K562 (cell line): ENCODE data around the gene FCSK. TPM values are rescaled to one million over a fixed set of nuclear protein-coding genes. Genes with fewer than 3 reads are reported as not detected.

Source experiments
- CTBP1 ChIP-seq: fragments of 450-650 bp; IDR thresholded peaks from 2 replicates; pipeline ENCODE4 v1.6.1; 2016; ENCODE audit warnings: borderline replicate concordance
- ETV1 ChIP-seq: fragments of 450-650 bp; conservative IDR thresholded peaks from 2 replicates; pipeline ENCODE4 v1.6.1; 2016; ENCODE audit warnings: missing genetic modification characterization, control low read depth, low read depth, missing compliant biosample characterization
- HIVEP1 ChIP-seq: fragments of 250-450 bp; sonication (Bioruptor Pico); IDR thresholded peaks from 2 replicates; pipeline ENCODE4 v1.4.0; 2020; ENCODE audit warnings: mild to moderate bottlenecking
- MGA ChIP-seq: fragments of 450-650 bp; IDR thresholded peaks from 2 replicates; pipeline ENCODE4 v1.6.1; 2016; ENCODE audit warnings: mild to moderate bottlenecking, moderate library complexity
- NFXL1 ChIP-seq: fragments of 450-650 bp; formaldehyde crosslinking; IDR thresholded peaks from 2 replicates; pipeline ENCODE4 v1.4.0; 2021; ENCODE audit warnings: mild to moderate bottlenecking
- PTRF ChIP-seq: fragments of 450-650 bp; IDR thresholded peaks from 2 replicates; pipeline ENCODE4 v1.6.1; 2016; ENCODE audit warnings: mild to moderate bottlenecking, missing genetic modification characterization, missing compliant biosample characterization
- PTTG1 ChIP-seq: fragments of 450-650 bp; IDR thresholded peaks from 2 replicates; pipeline ENCODE4 v1.6.1; 2016; ENCODE audit warnings: low read depth, mild to moderate bottlenecking, missing genetic modification characterization, missing compliant biosample characterization
- TAF7 ChIP-seq: fragments of 450-650 bp; IDR thresholded peaks from 2 replicates; pipeline ENCODE4 v1.6.1; 2016; ENCODE audit warnings: missing genetic modification characterization, missing compliant biosample characterization
- UBTF ChIP-seq, 2 experiments: IDR thresholded peaks; 2 replicates each; pipeline ENCODE4 v1.6.1; 2012; ENCODE audit warnings: improper control_type of control experiment in 2 of 2, low read depth in 2 of 2, low read length in 2 of 2, borderline replicate concordance in 1 of 2
- ZBTB12 ChIP-seq: fragments of 250-450 bp; sonication (Bioruptor Pico); IDR thresholded peaks from 2 replicates; pipeline ENCODE4 v1.4.0; 2020
- ZNF444 ChIP-seq: fragments of 250-450 bp; sonication (Bioruptor Pico); IDR thresholded peaks from 2 replicates; pipeline ENCODE4 v1.4.0; 2020; ENCODE audit warnings: mild to moderate bottlenecking, moderate library complexity
- polyA plus RNA-seq, 8 experiments: library from polyadenylated mRNA; depleted of rRNA in 4 of 8; stranded (reverse) in 5 of 8; unstranded in 3 of 8; fragments of >200 nt; fragmentation: Nextera tagmentation in 2 of 8; fragmentation: Illumina TruSeq in 1 of 8; extraction: Ambion mirVana in 2 of 8; extraction: Trizol in 1 of 8; gene quantifications; 2 replicates each; pipeline versions ENCODE4 v1.2.1 to v1.2.3, GENCODE V29; 2011 to 2014; ENCODE audit warnings: inconsistent platforms in 1 of 8, missing spikeins in 1 of 8
- total RNA-seq, 7 experiments: library from RNA; depleted of rRNA in 6 of 7; stranded (reverse); fragments of >200 nt in 6 of 7; fragmentation: Illumina TruSeq in 2 of 7; extraction: Trizol in 2 of 7; gene quantifications; 2 replicates each; pipeline versions ENCODE4 v1.2.1 to v1.2.3, GENCODE V29; 2011 to 2021; ENCODE audit warnings: low replicate concordance in 1 of 7

The FCSK gene
- total and polyA plus RNA-seq, 9 of the 15 experiments (the other 6 are each of a cell fraction or from before 2014, with no cell fraction given), result 0.92 to 18.6 (median 8.3) TPM

- TF ChIP-seq MGA (no peak), PTTG1 (tag) (peak; percentile 42), HIVEP1 (no peak; the same call in 1 of the 2 replicates), UBTF (IDR thresholded peaks at IDR 0.05; ENCODE audit: borderline replicate concordance in 1 of 2, low read depth in 2 of 2, low read length in 2 of 2) (no peak), CTBP1 (peak; percentile 18; the same call in 1 of the 2 replicates), NFXL1 (CRISPR knock-in tag) (0 out of 2 replicates have a peak, but pooled peaks have one; percentile 34), ZNF444 (CRISPR knock-in tag) (peak; percentile 73; the same call in 1 of the 2 replicates), TAF7 (tag) (peak; percentile 53), PTRF (0 out of 2 replicates have a peak, but pooled peaks have one; percentile 36), ZBTB12 (CRISPR knock-in tag) (peak; percentile 46; the same call in 1 of the 2 replicates), ETV1 (tag) (0 out of 2 replicates have a peak, but pooled peaks have one; percentile 14)
Observed at GRCh38 chr16:70430667-70431536, 23.5 kb upstream of the FCSK start (continued).
